Ishikawa (cell line): Measurements from ENCODE around the gene CES4A.
A peak's percentile ranks its signal among the peaks of the same experiment; 100 is the strongest.

ENCODE experiments used
- CEBPB ChIP-seq: IDR thresholded peaks from 2 replicates; pipeline ENCODE4 v1.6.1; 2012
- CREB1 ChIP-seq: IDR thresholded peaks from 2 replicates; pipeline ENCODE4 v1.6.1; 2012; ENCODE audit warnings: low read depth
- EGR1 ChIP-seq: IDR thresholded peaks from 2 replicates; pipeline ENCODE4 v1.6.1; 2012
- EP300 ChIP-seq: IDR thresholded peaks from 2 replicates; pipeline ENCODE4 v1.6.1; 2012; ENCODE audit warnings: borderline replicate concordance
- FOXM1 ChIP-seq: IDR thresholded peaks from 2 replicates; pipeline ENCODE4 v1.6.1; 2012; ENCODE audit warnings: low read depth, borderline replicate concordance
- MAX ChIP-seq: IDR thresholded peaks from 2 replicates; pipeline ENCODE4 v1.6.1; 2012
- NFIC ChIP-seq: IDR thresholded peaks from 2 replicates; pipeline ENCODE4 v1.6.1; 2012
- RAD21 ChIP-seq: IDR thresholded peaks from 2 replicates; pipeline ENCODE4 v1.6.1; 2012; ENCODE audit warnings: low read depth
- REST ChIP-seq: IDR thresholded peaks from 2 replicates; pipeline ENCODE4 v1.6.1; 2012; ENCODE audit warnings: low read depth, mild to moderate bottlenecking
- TAF1 ChIP-seq: IDR thresholded peaks from 2 replicates; pipeline ENCODE4 v1.6.1; 2012; ENCODE audit warnings: low read depth, mild to moderate bottlenecking
- TCF12 ChIP-seq: IDR thresholded peaks from 2 replicates; pipeline ENCODE4 v1.6.1; 2012; ENCODE audit warnings: low read depth
- TEAD4 ChIP-seq: IDR thresholded peaks from 2 replicates; pipeline ENCODE4 v1.6.1; 2012
- USF1 ChIP-seq: IDR thresholded peaks from 2 replicates; pipeline ENCODE4 v1.6.1; 2012
- YY1 ChIP-seq: IDR thresholded peaks from 2 replicates; pipeline ENCODE4 v1.6.1; 2012; ENCODE audit warnings: low read depth
- ZBTB7A ChIP-seq: IDR thresholded peaks from 2 replicates; pipeline ENCODE4 v1.6.1; 2012; ENCODE audit warnings: low read depth

CES4A gene

GRCh38 chr16:67011274-67011673, 22.9 kb downstream of the CES4A start:
- TF ChIP-seq CEBPB, result no peak
- TF ChIP-seq TCF12, result no peak
- TF ChIP-seq USF1, result no peak
- no peak for TF ChIP-seq TEAD4
- no peak for TF ChIP-seq CREB1
- TF ChIP-seq EGR1, result no peak
- no peak for TF ChIP-seq RAD21
- TF ChIP-seq REST, result no peak
- TF ChIP-seq ZBTB7A, result no peak

- TF ChIP-seq CREB1 (no peak), NFIC (no peak), TCF12 (no peak), ZBTB7A (no peak), RAD21 (no peak), TEAD4 (no peak), MAX (no peak), YY1 (no peak), EGR1 (no peak)
Measured at GRCh38 chr16:67013233-67013822, 24.9 kb downstream of the CES4A start.

GRCh38 chr16:67013823-67014633, 25.6 kb downstream of the CES4A start:
- TF ChIP-seq FOXM1, result no peak
- no peak for TF ChIP-seq TEAD4
- no peak for TF ChIP-seq EP300
- TF ChIP-seq TCF12, result no peak
- peak; percentile 72 for TF ChIP-seq EGR1
- no peak for TF ChIP-seq CREB1
- TF ChIP-seq NFIC, result peak; percentile 30
- TF ChIP-seq RAD21, result no peak
- peak; percentile 31 for TF ChIP-seq ZBTB7A
- TF ChIP-seq TAF1, result no peak
- no peak for TF ChIP-seq REST
- TF ChIP-seq MAX, result no peak
- TF ChIP-seq YY1, result no peak
- TF ChIP-seq CEBPB, result no peak

GRCh38 chr16:67014634-67015312, 26.4 kb downstream of the CES4A start:
- no peak for TF ChIP-seq USF1
- TF ChIP-seq EGR1, result no peak
- no peak for TF ChIP-seq REST
- no peak for TF ChIP-seq TAF1
